Mesothelial cell of epicardium (in vitro differentiated cells): ENCODE measurements around the gene CLDN34. TPM values are rescaled to one million over a fixed set of nuclear protein-coding genes. Genes with fewer than 3 reads are reported as not detected.

ENCODE experiments used
- DNase-seq, 2 experiments: peaks; one replicate each; pipeline ENCODE4 v3.0.0; 2021; ENCODE audit warnings: low spot score in 2 of 2; ENCODE audit not compliant: unreplicated experiment in 2 of 2
- H3K27ac Mint-ChIP-seq: 2 replicates; pipeline ENCODE4 v1.8.0; 2021; ENCODE audit warnings: mixed read lengths
- H3K27me3 Mint-ChIP-seq: 2 replicates; pipeline ENCODE4 v1.8.0; 2021; ENCODE audit warnings: low read depth, mixed read lengths
- H3K36me3 Mint-ChIP-seq: 2 replicates; pipeline ENCODE4 v1.8.0; 2021; ENCODE audit warnings: mixed read lengths
- H3K4me1 Mint-ChIP-seq: 2 replicates; pipeline ENCODE4 v1.8.0; 2021; ENCODE audit warnings: mixed read lengths
- H3K4me3 Mint-ChIP-seq: 2 replicates; pipeline ENCODE4 v1.8.0; 2021; ENCODE audit warnings: mild to moderate bottlenecking, moderate library complexity, mixed read lengths
- H3K9me3 Mint-ChIP-seq: 2 replicates; pipeline ENCODE4 v1.8.0; 2021; ENCODE audit warnings: mixed read lengths
- CTCF ChIP-seq: fragments of 200-600 bp; sonication (generic); IDR thresholded peaks from one replicate; pipeline ENCODE4 v1.5.0; 2021; ENCODE audit warnings: antibody characterized with exemption; ENCODE audit not compliant: unreplicated experiment
- total RNA-seq: library from RNA; stranded (reverse); gene quantifications from 3 replicates; pipeline ENCODE4 v1.2.1, GENCODE V29; 2021

The CLDN34 gene
- total RNA-seq, 1 donor from 2014 or later: 1.1 TPM

GRCh38 chrX:10015355-10015722 is 48.2 kb downstream of the CLDN34 start:
- H3K36me3 Mint-ChIP-seq: no peaks in the 10 kb centered on the region
- no peak overlapping the region for H3K27ac Mint-ChIP-seq
- DNase-seq: no peak
- H3K4me3 Mint-ChIP-seq: no peak overlapping the region
- no peak for TF ChIP-seq CTCF
- peaks cover 46% of the 10 kb centered on the region for H3K4me1 Mint-ChIP-seq
- H3K27me3 Mint-ChIP-seq: no peaks in the 10 kb centered on the region
- peaks cover 10% of the 10 kb centered on the region for H3K9me3 Mint-ChIP-seq

DNA sequence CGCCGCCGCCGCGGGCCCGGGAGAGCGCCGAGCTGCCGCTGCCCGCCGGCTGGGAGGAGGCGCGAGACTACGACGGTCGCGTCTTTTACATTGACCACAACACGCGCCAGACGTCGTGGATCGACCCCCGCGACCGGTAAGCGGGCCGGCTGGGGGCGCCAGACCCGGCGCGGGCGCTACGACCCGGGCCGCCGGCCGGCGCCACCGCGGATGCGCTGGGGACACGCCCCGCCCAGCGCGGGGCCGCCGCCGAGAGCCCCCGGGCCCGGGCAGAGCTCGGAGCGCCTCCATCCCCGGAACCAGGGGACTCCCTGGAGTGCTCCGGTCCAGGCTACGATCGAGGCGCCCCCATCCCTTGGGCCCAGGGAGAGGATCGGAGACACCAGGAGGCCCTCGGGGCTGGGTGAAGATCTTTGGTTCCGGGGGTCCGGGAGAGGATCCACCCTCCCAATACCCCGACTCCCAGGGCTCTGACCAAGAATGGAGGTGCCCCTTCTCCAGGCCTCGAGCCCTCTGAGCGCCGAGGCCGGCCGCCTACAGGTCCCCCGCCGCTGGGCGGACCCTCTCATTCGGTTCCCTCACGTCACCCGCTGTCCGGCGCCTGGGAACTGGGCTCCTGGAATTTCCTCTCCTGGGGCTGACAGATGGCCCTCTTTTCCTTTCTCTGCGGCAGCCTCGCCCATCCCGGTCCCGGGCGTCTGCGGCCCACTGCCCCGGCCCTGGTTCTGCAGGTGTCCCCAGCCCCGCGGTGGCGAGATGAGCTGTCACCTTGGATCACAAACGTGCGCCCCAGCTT is 48.8 kb downstream of the CLDN34 start:
- peaks cover 5% of the 10 kb centered on the region for H3K9me3 Mint-ChIP-seq
- DNase-seq: peak in 1 of 2 experiments; percentile 52
- no peaks in the 10 kb centered on the region for H3K36me3 Mint-ChIP-seq
- no peaks in the 10 kb centered on the region for H3K27me3 Mint-ChIP-seq
- H3K4me3 Mint-ChIP-seq: peak overlapping the region; percentile 68
- peaks cover 40% of the 10 kb centered on the region for H3K4me1 Mint-ChIP-seq
- TF ChIP-seq CTCF: no peak
- H3K27ac Mint-ChIP-seq: peak overlapping the region; percentile 95

GRCh38 chrX:10016519-10017132 is 49.5 kb downstream of the CLDN34 start:
- H3K27me3 Mint-ChIP-seq: no peaks in the 10 kb centered on the region
- H3K4me1 Mint-ChIP-seq: peaks cover 33% of the 10 kb centered on the region
- peak overlapping the region; percentile 95 for H3K27ac Mint-ChIP-seq
- DNase-seq: no peak
- peak overlapping the region; percentile 68 for H3K4me3 Mint-ChIP-seq
- TF ChIP-seq CTCF: no peak
- H3K36me3 Mint-ChIP-seq: peaks cover 3% of the 10 kb centered on the region
- H3K9me3 Mint-ChIP-seq: peaks cover 8% of the 10 kb centered on the region

DNA sequence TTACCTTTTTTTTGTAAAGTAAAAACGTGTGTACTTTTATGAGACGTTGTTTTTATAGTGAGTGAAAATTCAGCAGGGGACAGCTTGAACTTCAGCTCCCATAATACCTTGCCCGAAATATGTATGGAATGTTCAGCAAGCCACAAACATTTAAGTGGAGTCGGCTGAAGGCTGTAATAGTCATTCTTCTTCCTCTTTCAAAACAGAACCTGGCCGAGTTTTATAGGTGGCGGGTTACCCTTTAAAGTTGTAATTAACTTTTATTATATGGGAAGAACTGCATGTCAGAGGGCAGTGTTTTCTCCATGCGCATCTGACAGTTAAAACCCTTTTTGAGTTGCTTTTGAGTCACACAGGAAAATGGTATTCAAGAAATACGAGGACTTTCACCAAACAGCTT is 50.7 kb downstream of the CLDN34 start:
- DNase-seq: no peak
- peak overlapping the region; percentile 68 for H3K4me3 Mint-ChIP-seq
- H3K36me3 Mint-ChIP-seq: peaks cover 8% of the 10 kb centered on the region
- peaks cover 12% of the 10 kb centered on the region for H3K9me3 Mint-ChIP-seq
- peaks cover 26% of the 10 kb centered on the region for H3K4me1 Mint-ChIP-seq
- H3K27ac Mint-ChIP-seq: peak overlapping the region; percentile 95
- no peak for TF ChIP-seq CTCF
- no peaks in the 10 kb centered on the region for H3K27me3 Mint-ChIP-seq

Other genes starting within 250 kb of the CLDN34 start
- gene GPR143, start 201.5 kb upstream of the CLDN34 start, total RNA-seq: 6.4 to 7.7 TPM (median 7.3 TPM) in 3 replicates
- 12.5 to 13.5 TPM (median 13.3 TPM) in 3 replicates for gene SHROOM2, start 180.9 kb upstream of the CLDN34 start, total RNA-seq
- gene CLCN4, start 189.6 kb downstream of the CLDN34 start, total RNA-seq: 5.7 to 8.6 TPM (median 7.0 TPM) in 3 replicates